ENCODE data around the gene GLYATL1B.
"Not testable (repeated sequence)": the region's sequence is repeated elsewhere in the genome, so short reads cannot be mapped to it uniquely, and the experiment has no call there.

DNA sequence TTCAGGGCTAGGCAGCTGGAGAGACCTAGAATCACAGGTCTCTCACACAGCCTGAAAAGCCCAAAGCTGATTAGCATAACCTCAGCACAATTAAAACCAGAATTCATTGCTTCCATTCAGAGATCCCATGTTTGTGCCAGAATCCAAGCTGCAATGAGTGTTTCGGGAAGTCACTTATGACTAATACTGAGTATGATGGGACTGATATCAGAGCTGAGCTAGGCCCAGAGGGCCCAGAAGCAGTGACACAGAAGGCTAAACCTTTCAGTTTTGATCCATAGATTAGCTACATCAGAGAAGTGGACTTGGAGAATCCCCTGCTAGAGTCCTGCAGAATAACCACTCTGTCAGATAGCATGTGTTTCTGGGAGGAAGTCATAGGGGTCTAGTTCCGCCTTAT is 5.7 kb upstream of the GLYATL1B start:
- not testable (repeated sequence) for TF ChIP-seq CTCF (IDR thresholded peaks at IDR 0.05); EZH2 (IDR thresholded peaks at IDR 0.05; ENCODE audit: borderline replicate concordance, insufficient read depth, low read depth, low read length, poor library complexity, severe bottlenecking)

All from B cell (primary cell).